ENCODE data around the gene RIC8B.

Gene RIC8B

GRCh38 chr12:106814714-106815113 is 40.2 kb downstream of the RIC8B start:
- DNase-seq, result no peak

DNA sequence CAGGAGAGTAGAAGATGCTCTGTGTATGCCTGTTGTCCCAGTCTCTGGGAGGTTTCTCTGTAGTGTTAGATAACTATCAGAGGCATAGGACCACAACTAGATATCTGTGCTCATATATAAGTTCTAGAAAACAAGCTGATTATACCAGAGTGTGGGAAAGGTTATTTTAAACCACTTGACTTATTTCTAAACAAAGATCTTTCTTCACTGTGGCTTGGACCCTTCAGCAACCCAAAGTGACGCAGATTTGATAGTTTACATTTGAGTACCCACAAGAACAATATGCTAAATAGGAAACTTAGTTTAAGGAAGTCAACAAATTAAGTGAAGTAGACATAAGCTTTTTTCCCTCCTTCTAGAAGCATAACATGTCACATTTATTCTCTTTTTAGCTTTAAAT is 41.3 kb downstream of the RIC8B start:
- DNase-seq, result no peak

DNA sequence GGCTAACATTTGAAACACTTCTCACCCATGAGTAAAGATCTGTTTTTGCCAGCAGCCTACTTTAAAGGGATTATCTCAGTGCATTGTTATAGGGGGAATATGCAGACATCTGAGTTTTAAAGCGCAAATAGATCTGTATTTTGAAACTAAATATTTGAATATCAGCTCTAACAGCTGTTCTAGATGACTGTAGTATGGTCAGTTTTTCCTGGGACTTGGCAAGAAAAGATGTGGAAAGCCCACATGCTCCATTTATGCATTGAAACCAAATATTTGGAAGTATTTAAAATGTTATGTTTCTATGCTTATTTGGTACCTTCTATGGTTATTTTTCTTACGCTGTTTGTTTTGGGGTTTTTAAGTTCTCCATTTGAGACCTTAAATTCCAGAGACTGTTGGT is 41.7 kb downstream of the RIC8B start:
- DNase-seq, result no peak

DNA sequence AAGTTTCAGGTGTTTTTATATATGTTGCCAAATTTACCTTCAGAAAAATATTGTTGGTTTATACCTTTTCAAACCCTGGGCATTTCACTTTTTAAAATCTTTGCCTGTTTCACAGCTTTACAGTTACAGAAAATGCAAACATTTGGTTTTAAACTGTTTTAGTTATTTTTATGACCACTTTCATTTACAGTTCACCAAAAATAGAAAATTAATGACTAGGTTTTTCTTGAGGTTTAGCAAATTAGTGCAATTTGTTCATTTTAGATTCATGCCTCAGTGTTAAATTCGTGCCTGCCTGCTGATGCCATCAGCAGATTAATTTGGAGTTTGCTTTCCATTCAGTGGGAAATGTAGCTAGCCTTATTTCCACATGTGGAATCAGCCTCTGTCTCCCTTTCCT is 45.5 kb downstream of the RIC8B start:
- no peak for DNase-seq

GRCh38 chr12:106831699-106832098 is 57.2 kb downstream of the RIC8B start:
- no peak for DNase-seq

DNA sequence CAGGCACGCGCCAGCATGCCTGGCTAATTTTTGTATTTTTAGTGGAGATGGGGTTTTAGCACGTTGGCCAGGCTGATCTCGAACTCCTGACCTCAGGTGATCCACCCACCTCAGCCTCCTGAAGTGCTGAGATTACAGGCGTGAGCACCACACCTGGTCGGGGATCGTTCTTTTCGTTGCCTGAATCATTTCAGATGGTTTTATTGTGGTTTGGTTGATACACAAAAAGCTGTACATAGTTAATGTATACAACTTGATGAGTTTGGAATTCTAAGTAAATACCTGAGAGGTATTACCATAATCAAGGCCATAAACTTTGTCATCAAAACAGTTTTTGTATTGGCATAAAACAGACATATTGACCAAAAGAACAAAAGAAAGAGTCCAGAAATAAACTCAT is 63.3 kb downstream of the RIC8B start:
- no peak for DNase-seq

GRCh38 chr12:106839333-106839732 is 64.9 kb downstream of the RIC8B start:
- DNase-seq, result no peak

- no peak for DNase-seq
Observed at GRCh38 chr12:106840243-106840642, 65.8 kb downstream of the RIC8B start.

GRCh38 chr12:106841510-106842302 is 67.2 kb downstream of the RIC8B start:
- no peak for DNase-seq

- DNase-seq, result no peak
Observed at GRCh38 chr12:106845902-106846301, 71.4 kb downstream of the RIC8B start.

- no peak for DNase-seq
Observed at GRCh38 chr12:106847861-106848260, 73.4 kb downstream of the RIC8B start.

GRCh38 chr12:106851306-106851705 is 76.8 kb downstream of the RIC8B start:
- no peak for DNase-seq

DNA sequence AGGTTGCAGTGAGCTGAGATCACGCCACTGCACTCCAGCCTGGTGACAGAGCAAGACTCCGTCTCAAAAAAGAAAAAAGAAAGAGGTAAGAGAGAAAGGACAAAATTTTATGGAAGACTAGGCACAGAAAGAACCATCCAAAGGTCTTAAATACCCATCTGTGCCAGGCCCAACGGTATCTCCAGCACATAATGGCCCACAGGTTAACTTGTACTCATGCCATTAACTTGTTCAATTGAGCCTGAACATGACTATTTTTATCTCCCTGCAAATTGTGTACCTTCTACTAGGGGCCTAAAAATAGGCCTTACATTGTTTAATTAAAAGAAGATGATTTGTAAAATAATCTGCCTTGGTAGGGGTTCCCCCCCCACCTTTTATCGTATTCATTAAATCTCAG is 80.2 kb downstream of the RIC8B start:
- DNase-seq, result no peak

DNA sequence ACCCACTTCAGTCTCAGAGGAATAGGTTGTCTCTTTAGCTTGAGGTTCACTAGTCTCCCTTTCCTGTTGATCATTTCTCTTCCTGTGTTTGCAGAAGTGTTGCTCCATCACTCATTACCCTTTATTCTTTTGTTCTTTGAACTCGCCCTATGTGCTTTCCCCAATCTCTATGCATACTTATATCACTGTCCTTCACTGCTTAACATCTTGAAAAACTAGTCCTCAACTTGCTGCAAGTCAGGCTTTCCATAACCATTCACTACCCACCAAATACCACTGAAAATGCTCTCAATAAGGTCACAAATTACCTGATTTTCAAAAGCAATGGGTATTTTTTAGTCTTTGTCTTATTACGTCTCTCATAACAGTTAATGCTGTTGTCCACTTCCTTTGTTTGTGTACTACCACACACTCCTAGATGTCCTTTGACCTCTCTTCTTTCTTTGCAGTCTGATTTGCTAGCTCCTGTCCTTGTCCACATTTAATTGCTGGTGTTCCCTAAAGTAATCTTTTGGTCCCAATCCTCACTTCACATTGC is 80.8 kb downstream of the RIC8B start:
- no peak for DNase-seq

DNA sequence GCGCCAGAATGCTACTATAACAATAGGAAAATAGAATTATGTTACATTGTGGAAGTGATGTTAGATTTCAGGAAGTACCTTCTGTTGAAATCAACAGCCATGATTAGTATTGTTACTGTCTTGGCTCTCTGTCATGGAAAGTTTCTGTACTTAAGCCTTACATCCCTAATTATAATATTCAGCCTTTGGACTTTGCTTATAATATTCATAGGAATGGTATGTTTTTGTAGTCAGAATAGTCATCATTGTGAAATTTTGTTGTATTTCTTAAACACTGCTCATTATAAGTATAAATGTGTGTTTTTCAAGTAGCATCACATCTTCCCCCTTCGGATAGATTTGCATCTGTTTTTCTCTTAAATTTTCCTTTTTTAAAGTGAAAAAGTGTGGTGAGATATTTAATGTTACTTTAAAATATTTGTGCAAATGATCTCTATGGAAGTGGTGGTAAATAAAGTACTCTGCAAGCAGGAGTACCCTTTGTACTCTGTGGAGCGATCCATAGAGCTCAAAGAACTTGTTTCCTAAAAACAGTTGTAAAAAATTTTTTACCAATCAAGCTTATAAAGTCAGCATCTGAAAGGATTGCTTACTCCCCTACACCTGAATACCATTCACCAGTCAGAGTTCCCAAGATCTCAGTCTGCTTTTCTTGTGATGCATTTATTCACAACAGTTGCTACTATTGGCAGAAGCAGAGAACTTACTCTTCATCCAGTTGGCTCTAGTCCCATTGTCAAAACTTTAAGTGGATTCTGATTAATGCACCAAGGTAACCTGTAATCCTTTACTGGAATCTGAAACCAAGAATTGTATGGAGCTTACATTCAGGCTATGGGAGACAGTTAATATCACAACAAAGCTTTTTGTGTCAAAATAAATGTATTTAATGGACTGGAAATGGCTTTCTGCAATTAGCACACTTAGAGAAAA is 87.8 kb downstream of the RIC8B start:
- no peak for DNase-seq

DNA sequence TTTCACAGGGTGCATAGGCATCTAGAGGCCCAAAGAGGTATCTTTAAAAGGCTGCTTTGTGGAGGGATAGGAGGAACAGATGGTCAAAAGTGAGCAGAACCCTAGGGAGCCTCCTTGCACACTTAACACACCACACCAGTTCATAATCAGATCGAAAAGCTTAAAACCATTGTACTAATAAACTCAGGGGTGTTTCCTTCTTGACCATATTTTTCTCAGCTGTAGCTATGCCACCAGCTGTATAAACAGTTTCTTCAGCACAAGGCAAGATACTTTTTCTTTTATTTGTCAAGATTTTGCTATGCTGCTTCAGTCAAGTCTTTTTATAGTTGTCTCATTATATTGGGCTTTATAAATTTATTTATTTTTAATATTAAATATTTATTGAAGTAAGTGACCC is 88.7 kb downstream of the RIC8B start:
- no peak for DNase-seq

DNA sequence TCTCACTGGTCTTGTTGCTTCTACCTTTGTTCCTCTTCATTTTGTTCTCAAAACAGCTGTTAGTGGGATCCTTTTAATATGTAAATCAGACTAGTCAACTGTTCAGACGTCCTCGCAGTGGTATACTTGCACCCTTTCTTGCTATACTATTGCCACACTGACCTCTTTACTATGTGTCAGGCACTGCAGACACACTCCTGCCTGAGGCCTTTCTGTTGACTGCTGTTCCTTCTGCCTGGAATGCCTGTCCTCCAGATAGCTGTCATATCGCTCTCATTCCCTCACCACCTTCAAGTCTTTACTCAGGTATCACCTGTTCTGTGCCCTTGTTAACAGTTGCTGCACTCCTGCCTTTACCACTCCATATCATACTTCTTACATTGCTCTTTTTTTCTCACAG is 91.2 kb downstream of the RIC8B start:
- DNase-seq, result no peak

DNA sequence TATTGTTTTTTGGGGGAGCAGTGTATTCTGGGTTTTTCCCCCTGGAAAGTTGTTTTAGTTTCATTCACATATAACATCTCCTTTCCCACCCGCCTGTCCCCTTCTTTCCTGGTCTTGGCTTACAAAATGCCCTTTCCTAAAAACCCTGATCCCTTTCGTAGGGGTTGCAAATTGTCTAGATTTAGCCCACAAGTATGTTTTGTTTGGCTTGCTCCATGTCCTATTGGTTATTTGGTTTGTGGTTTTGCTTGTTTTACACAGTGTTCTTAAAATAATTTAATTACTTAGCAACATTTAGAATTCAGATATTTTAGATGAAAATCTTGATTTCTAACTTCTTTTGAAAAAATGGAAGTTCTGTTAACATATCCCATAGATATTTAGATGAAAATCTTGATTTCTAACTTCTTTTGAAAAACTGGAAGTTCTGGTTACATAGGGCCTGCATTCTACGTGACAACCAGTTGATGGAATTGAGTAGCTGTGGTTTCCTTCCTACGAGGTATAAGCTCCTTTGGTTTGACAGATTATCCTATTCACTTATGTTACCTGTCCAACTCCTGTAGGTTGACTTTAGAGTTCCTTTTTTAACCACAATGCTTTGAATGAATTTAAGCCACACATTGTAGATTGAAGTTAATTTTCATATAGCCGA is 92.1 kb downstream of the RIC8B start:
- DNase-seq, result no peak

DNA sequence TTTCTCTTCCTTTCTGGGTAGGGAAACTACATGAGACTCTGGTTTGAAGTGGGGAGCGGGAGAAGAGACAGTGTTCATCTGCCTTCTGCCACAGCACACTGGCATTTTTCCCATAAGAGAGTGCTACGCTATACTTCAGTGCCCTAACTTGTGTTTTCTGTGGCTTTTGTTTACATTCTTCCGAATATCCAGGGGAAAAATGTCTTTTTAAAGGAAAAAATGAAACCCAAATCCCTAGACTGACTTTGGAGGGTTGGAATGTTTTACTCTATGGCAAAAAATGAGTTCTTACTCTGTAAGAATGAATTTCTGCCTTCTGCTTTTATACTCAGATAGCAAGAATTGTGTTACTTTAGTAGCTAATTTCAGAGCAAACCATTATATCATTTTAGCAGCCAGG is 93.2 kb downstream of the RIC8B start:
- no peak for DNase-seq

- no peak for DNase-seq
Observed at GRCh38 chr12:106868982-106869700, 94.7 kb downstream of the RIC8B start.

DNA sequence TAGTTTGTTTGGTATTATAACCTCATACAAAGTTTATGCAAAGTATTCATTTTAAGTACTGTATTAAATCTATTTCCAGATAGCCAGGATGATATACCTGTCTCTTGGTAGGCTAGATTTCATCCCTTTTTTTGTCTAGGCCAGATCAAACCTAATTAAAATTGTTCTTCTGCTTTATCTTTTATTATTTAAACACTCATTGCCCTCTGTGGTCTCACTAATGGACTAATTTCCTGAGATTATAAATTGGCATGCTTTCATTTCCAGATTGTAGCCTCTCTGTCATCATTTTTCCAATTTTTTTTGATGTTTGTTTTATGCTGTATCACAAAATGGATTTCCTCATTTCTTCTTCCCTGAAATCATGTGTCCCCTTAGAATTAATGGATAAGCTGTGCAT is 95.6 kb downstream of the RIC8B start:
- DNase-seq, result no peak

GRCh38 chr12:106871477-106871876 is 97.0 kb downstream of the RIC8B start:
- DNase-seq, result no peak

DNA sequence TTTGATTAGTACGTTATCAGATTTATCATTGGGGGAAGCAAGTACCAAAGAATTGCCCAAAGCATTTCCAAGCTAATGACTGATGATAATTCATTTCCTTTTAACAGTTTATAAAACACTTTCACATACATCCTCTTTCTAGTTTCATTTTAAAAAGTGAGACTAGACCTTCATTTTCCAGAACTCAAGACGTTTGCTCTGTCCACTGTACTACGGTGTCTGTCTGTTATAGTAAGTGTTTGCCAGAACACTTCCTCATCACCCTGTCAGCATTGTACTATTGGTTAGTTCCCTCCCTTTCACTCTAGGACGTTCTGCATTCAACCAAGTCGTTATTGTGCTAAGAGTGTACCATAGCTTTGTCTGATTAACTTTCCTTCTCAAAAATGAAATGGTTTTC is 99.5 kb downstream of the RIC8B start:
- no peak for DNase-seq

All from stimulated activated CD4-positive, alpha-beta T cell treated with anti-CD3 and anti-CD28 coated beads, Interleukin-1b, Interleukin-23, amount 100 ng/mL, for 48 hours (primary cell).